Measurements from ENCODE around the gene TP53. TPM values are rescaled to one million over a fixed set of nuclear protein-coding genes. Genes with fewer than 3 reads are reported as not detected.

Gene TP53
- total and polyA plus RNA-seq, 2 of the 4 experiments (the other 2 are of a cell fraction), result 31.2 to 48.5 TPM

DNA sequence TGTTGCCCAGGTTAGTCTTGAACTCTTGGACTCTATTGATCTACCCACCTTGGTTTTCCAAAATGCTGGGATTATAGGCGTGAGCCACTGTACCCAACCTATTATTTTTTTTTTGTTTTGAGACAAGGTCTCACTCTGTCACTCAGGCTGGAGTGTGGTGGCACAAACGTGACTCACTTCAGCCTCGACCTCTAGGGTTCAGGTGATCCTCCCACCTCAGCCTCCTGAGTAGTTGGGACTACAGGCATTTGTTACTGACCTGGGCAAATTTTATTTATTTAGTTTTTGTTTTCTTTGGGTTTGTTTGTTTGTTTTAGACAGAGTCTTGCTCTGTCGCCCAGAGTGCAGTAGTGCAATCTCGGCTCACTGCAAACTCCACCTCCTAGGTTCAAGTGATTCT is 63.6 kb downstream of the TP53 start:
- CTCF ChIA-PET, result interaction anchor here (0.6 kb wide), 1 partner anchor 153 kb away, joined by 3 read pairs; no protein-coding TSS in a partner anchor

More for the DNA sequence above, 63.6 kb downstream of the TP53 start:
- Histone ChIP-seq H3K56ac (ENCODE audit: extremely low read depth, insufficient read depth, low read length) (no peak overlapping the region), H3K36me3 (ENCODE audit: control insufficient read depth, insufficient read depth, low read length) (peaks cover 4% of the 10 kb centered on the region), H3K4ac (ENCODE audit: low read depth, low read length) (no peak overlapping the region), H3K79me1 (ENCODE audit: low read depth in 1 of 2, low read length in 2 of 2) (peaks cover 6 to 12% of the 10 kb centered on the region in 2 experiments), H3K27ac (ENCODE audit: insufficient read depth, low read length) (no peak overlapping the region), H4K8ac (ENCODE audit: low read depth in 2 of 2, low read length in 2 of 2) (no peak overlapping the region), H3K27me3 (ENCODE audit: control insufficient read depth, insufficient read depth, low read length) (no peaks in the 10 kb centered on the region; the same call in 1 of the 2 replicates), H2AK9ac (replicated peaks; ENCODE audit: low read depth, low read length, poor library complexity) (no peak overlapping the region), H2AK5ac (ENCODE audit: low read depth, low read length) (no peak overlapping the region), H3K4me3 (ENCODE audit: insufficient read depth, low read depth, low read length) (no peak overlapping the region), H3K14ac (replicated peaks; ENCODE audit: low read depth, low read length) (no peak overlapping the region), H2BK20ac (ENCODE audit: low read depth, low read length) (no peak overlapping the region), H2BK15ac (ENCODE audit: low read depth, low read length) (no peak overlapping the region), H3K23ac (ENCODE audit: low read depth, low read length) (no peak overlapping the region), H2AFZ (replicated peaks; ENCODE audit: low read length, poor library complexity) (no peak overlapping the region), H3K9ac (ENCODE audit: low read depth, low read length) (no peak overlapping the region), H3K4me1 (ENCODE audit: control insufficient read depth, insufficient read depth, low read length) (peaks cover 4% of the 10 kb centered on the region; the same call in 1 of the 2 replicates), H2BK5ac (ENCODE audit: low read depth, low read length, poor library complexity, severe bottlenecking) (no peak overlapping the region), H3K9me1 (ENCODE audit: insufficient read depth, low read length) (no peaks in the 10 kb centered on the region), H3K9me3 (ENCODE audit: control insufficient read depth, insufficient read depth, low read length) (no peaks in the 10 kb centered on the region), H3K18ac (ENCODE audit: low read depth, low read length) (no peak overlapping the region), H4K91ac (ENCODE audit: insufficient read depth, low read depth, low read length) (no peak overlapping the region), H3K4me2 (ENCODE audit: low read depth, low read length) (no peak overlapping the region), H2BK120ac (ENCODE audit: low read depth, low read length) (no peak overlapping the region), H4K20me1 (ENCODE audit: insufficient read depth, low read length) (no peaks in the 10 kb centered on the region), H4K5ac (ENCODE audit: low read depth, low read length) (no peak overlapping the region)
- intact Hi-C loops (cut with micrococcal nuclease) (no loop called here), dilution Hi-C loops (cut with HindIII; ENCODE audit: low sequenced_read_pairs, unreplicated experiment) (no loop called here), in situ Hi-C loops (cut with MboI; ENCODE audit: low sequenced_read_pairs) (no loop called here)
- POLR2A ChIA-PET (ENCODE audit: unreplicated experiment), result no interaction called here
- no CpG with 5 or more reads among the region's 5 CpGs for WGBS, 2 experiments (ENCODE audit: extremely low coverage in 2 of 2, insufficient read length in 1 of 2)
- BruUV-seq (replicated peaks), result no TSS peak
- TF ChIP-seq, protein P1, sequence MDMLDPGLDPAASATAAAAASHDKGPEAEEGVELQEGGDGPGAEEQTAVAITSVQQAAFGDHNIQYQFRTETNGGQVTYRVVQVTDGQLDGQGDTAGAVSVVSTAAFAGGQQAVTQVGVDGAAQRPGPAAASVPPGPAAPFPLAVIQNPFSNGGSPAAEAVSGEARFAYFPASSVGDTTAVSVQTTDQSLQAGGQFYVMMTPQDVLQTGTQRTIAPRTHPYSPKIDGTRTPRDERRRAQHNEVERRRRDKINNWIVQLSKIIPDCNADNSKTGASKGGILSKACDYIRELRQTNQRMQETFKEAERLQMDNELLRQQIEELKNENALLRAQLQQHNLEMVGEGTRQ (IDR thresholded peaks at IDR 0.05; ENCODE audit: low read depth, low read length), result no peak
- TF ChIP-seq CEBPB (IDR thresholded peaks at IDR 0.05; ENCODE audit: low read depth, low read length) (no peak), RAD21 (IDR thresholded peaks at IDR 0.05; ENCODE audit: low read length) (no peak), MAFK (IDR thresholded peaks at IDR 0.05; ENCODE audit: low read depth, low read length) (no peak), MXI1 (IDR thresholded peaks at IDR 0.05; ENCODE audit: borderline replicate concordance, low read depth, low read length) (no peak), POLR2A (IDR thresholded peaks at IDR 0.05; ENCODE audit: low read depth, low read length) (no peak), SMC3 (IDR thresholded peaks at IDR 0.05; ENCODE audit: low read depth, low read length) (no peak), MAZ (IDR thresholded peaks at IDR 0.05; ENCODE audit: borderline replicate concordance, low read depth, low read length) (no peak), RFX5 (IDR thresholded peaks at IDR 0.05; ENCODE audit: low read depth, low read length) (no peak), NFE2L2 (IDR thresholded peaks at IDR 0.05; ENCODE audit: low read depth, low read length) (no peak), RCOR1 (IDR thresholded peaks at IDR 0.05; ENCODE audit: insufficient replicate concordance, low read length) (no peak), CHD1 (IDR thresholded peaks at IDR 0.05; ENCODE audit: low read depth, low read length) (no peak), FOS (IDR thresholded peaks at IDR 0.05; ENCODE audit: low read depth, low read length) (no peak)
- TF ChIP-seq, protein P2, sequence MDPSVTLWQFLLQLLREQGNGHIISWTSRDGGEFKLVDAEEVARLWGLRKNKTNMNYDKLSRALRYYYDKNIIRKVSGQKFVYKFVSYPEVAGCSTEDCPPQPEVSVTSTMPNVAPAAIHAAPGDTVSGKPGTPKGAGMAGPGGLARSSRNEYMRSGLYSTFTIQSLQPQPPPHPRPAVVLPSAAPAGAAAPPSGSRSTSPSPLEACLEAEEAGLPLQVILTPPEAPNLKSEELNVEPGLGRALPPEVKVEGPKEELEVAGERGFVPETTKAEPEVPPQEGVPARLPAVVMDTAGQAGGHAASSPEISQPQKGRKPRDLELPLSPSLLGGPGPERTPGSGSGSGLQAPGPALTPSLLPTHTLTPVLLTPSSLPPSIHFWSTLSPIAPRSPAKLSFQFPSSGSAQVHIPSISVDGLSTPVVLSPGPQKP (IDR thresholded peaks at IDR 0.05; ENCODE audit: borderline replicate concordance, low read depth, low read length), result no peak
- no peak for ATAC-seq (ENCODE audit: low read depth)
- no peak for DNase-seq
